SK-N-SH treated with all-trans-retinoic acid at 6 μM for 48 hours (cell line): ENCODE data around the gene ARAP2.
"Not testable (repeated sequence)": the region's sequence is repeated elsewhere in the genome, so short reads cannot be mapped to it uniquely, and the experiment has no call there.

Experiments
- ATAC-seq: fragments of 200-7000 bp; cut with Tn5 transposase; 3 replicates; pipeline ENCODE4 v1.9.1; 2020; ENCODE audit warnings: mild to moderate bottlenecking, moderate library complexity
- BACH2 ChIP-seq: fragments of 250-450 bp; sonication (Bioruptor Pico); IDR thresholded peaks from 2 replicates; pipeline ENCODE4 v1.9.0; 2021; ENCODE audit warnings: mild to moderate bottlenecking, borderline replicate concordance
- CREB5 ChIP-seq: fragments of 250-450 bp; sonication (Bioruptor Pico); IDR thresholded peaks from 2 replicates; pipeline ENCODE4 v1.5.1; 2020; ENCODE audit warnings: low read depth, mild to moderate bottlenecking, moderate library complexity
- CSRNP3 ChIP-seq: fragments of 250-450 bp; sonication (Bioruptor Pico); IDR thresholded peaks from 2 replicates; pipeline ENCODE4 v1.5.1; 2021; ENCODE audit warnings: mild to moderate bottlenecking, moderate library complexity
- ESRRG ChIP-seq: fragments of 250-450 bp; sonication (Bioruptor Pico); IDR thresholded peaks from 2 replicates; pipeline ENCODE4 v1.6.1; 2021; ENCODE audit warnings: mild to moderate bottlenecking
- ISL1 ChIP-seq: fragments of 250-450 bp; sonication (Bioruptor Pico); IDR thresholded peaks from 2 replicates; pipeline ENCODE4 v2.1.2; 2022; ENCODE audit warnings: mild to moderate bottlenecking, moderate library complexity
- OSR1 ChIP-seq: fragments of 250-450 bp; sonication (Bioruptor Pico); IDR thresholded peaks from 2 replicates; pipeline ENCODE4 v1.8.0; 2022; ENCODE audit warnings: moderate library complexity, mild to moderate bottlenecking, inconsistent platforms
- PATZ1 ChIP-seq: fragments of 250-450 bp; sonication (Bioruptor Pico); IDR thresholded peaks from 2 replicates; pipeline ENCODE4 v1.8.0; 2020; ENCODE audit warnings: mild to moderate bottlenecking, moderate library complexity, borderline replicate concordance
- POU6F1 ChIP-seq: fragments of 250-450 bp; sonication (Bioruptor Pico); IDR thresholded peaks from 2 replicates; pipeline ENCODE4 v1.8.0; 2021; ENCODE audit warnings: low read depth, mild to moderate bottlenecking, moderate library complexity, borderline replicate concordance
- PPARA ChIP-seq: fragments of 250-450 bp; sonication (Bioruptor Pico); IDR thresholded peaks from 2 replicates; pipeline ENCODE4 v1.5.0; 2020; ENCODE audit warnings: mild to moderate bottlenecking, borderline replicate concordance
- SNAI2 ChIP-seq: fragments of 250-450 bp; sonication (Bioruptor Pico); IDR thresholded peaks from 2 replicates; pipeline ENCODE4 v1.5.0; 2020; ENCODE audit warnings: mild to moderate bottlenecking, moderate library complexity
- TCF4 ChIP-seq: fragments of 250-450 bp; sonication (Bioruptor Pico); IDR thresholded peaks from 2 replicates; pipeline ENCODE4 v1.8.0; 2021; ENCODE audit warnings: mild to moderate bottlenecking, moderate library complexity, borderline replicate concordance
- TSHZ2 ChIP-seq: fragments of 250-450 bp; sonication (Bioruptor Pico); IDR thresholded peaks from 2 replicates; pipeline ENCODE4 v1.5.0; 2020; ENCODE audit warnings: mild to moderate bottlenecking, moderate library complexity
- ZC3H10 ChIP-seq: fragments of 250-450 bp; sonication (Bioruptor Pico); IDR thresholded peaks from 2 replicates; pipeline ENCODE4 v1.5.1; 2021; ENCODE audit warnings: mild to moderate bottlenecking, moderate library complexity
- ZFP3 ChIP-seq: fragments of 250-450 bp; sonication (Bioruptor Pico); IDR thresholded peaks from 2 replicates; pipeline ENCODE4 v1.5.0; 2020; ENCODE audit warnings: mild to moderate bottlenecking, moderate library complexity
- ZFP30 ChIP-seq: fragments of 450-650 bp; formaldehyde crosslinking; IDR thresholded peaks from 2 replicates; pipeline ENCODE4 v1.5.0; 2022; ENCODE audit warnings: mild to moderate bottlenecking, moderate library complexity
- ZNF70 ChIP-seq: fragments of 450-650 bp; formaldehyde crosslinking; IDR thresholded peaks from 2 replicates; pipeline ENCODE4 v1.5.0; 2020; ENCODE audit warnings: mild to moderate bottlenecking, moderate library complexity

ARAP2 gene

GRCh38 chr4:36183665-36184393 is 60.5 kb downstream of the ARAP2 start (continued):
- TF ChIP-seq ZFP30 (CRISPR knock-in tag) (no peak), OSR1 (CRISPR knock-in tag) (no peak), ZFP3 (no peak), POU6F1 (CRISPR knock-in tag) (no peak), ZNF70 (CRISPR knock-in tag) (no peak), BACH2 (no peak), TCF4 (CRISPR knock-in tag) (no peak), ISL1 (CRISPR knock-in tag) (no peak)

- TF ChIP-seq POU6F1 (CRISPR knock-in tag) (no peak), TSHZ2 (CRISPR knock-in tag) (no peak), ZC3H10 (CRISPR knock-in tag) (no peak), CSRNP3 (CRISPR knock-in tag) (no peak), ESRRG (CRISPR knock-in tag) (no peak), SNAI2 (CRISPR knock-in tag) (no peak), PPARA (CRISPR knock-in tag) (no peak)
- no peak for ATAC-seq
Observed at GRCh38 chr4:36183232-36183631, 61.1 kb downstream of the ARAP2 start.

GRCh38 chr4:36182315-36182714 is 62.0 kb downstream of the ARAP2 start:
- not testable (repeated sequence) for ATAC-seq

- TF ChIP-seq PATZ1 (CRISPR knock-in tag), result no peak
- TF ChIP-seq BACH2, result no peak
- TF ChIP-seq ZC3H10 (CRISPR knock-in tag), result no peak
- TF ChIP-seq ZNF70 (CRISPR knock-in tag), result no peak
- TF ChIP-seq CREB5 (CRISPR knock-in tag), result no peak
- TF ChIP-seq OSR1 (CRISPR knock-in tag), result no peak
- ATAC-seq, result no peak
Observed at GRCh38 chr4:36180206-36180605, 64.1 kb downstream of the ARAP2 start.
